ENCODE results near the gene KCTD17.
A peak's percentile ranks its signal among the peaks of the same experiment; 100 is the strongest.

KCTD17 gene

DNA sequence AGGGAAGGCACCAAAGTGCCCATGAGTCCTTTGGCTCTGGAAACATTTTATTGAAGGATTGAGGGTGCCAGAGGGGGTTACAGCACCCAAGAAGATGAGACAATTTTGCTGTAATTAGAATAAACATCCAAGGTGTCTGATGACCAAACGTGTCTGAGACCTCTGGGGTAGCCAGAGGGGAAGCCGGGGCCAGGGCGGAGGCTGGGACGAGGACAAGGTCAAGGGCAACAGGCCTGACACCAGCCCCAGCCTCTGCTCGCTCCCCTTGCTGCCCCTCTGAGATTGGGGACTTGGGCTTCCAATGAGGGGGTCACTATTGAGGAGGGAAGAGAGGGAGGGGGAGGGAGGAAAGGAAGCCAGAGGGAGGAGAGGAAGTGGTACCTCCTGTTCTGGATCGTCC is 32.4 kb downstream of the KCTD17 start:
- DNase-seq, result no peak

DNA sequence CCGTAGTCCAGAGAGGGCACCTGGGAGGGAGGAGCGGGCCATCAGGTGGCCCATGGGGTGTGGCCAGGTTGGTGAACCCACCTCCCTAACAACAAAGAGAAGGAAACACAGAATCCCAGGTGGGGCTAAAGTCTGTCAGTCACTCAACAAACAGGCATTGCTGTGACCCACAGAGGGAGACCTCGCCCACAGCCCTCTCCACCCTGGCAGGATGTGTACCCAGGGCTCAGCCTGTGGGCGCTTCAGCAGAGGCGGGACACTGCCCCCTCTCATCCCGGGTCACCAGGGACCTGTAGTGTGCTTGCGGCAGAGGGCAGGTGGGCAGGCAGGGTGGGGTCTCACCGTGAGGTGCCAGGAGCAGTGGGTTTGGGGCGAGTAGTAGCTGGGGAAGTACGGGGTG is 32.8 kb downstream of the KCTD17 start:
- DNase-seq, result no peak

DNA sequence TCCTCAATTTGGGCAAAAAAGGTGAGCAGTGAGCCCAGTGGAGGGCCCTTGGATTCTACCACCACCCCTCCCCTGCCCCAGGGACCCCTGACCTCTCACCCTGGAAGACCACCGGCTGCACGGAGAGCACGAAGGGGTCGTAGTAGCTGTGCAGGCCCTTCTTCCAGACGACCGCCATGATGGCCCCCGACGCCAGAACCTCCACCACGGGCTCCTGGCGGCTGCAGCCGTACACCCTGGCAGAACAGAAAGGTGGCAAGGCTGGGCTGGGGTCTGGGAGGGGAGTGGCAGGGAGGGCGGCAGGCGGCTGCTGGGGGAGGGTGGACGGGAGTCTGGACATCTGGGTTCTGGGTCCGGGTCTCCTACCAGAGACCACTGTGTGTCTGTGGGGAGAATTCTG is 34.6 kb downstream of the KCTD17 start:
- DNase-seq, result no peak

DNA sequence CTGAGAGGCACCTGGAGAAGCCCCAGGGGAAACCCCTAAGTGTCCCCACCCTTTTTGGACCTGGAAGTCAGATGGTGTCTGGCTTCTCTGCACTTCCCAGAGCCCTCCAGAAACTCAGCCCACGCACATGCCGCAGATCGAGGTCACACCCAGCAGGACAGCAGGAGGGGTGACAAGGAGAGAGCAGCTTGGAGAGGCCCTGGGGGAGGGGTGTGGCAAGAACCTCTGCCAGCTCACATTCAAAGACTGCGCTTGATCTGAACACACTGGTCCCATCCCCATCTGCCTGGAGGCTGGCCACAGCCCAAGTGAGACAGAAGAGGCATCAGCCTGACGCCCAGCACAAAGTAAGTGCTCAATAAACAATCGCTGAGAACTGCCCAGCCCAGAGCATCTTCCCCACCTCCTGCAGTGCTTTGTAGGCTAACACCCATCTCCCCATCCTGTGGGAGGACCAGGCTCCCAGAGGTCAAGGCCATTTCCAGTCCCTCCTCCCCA is 36.6 kb downstream of the KCTD17 start:
- DNase-seq, result no peak

DNA sequence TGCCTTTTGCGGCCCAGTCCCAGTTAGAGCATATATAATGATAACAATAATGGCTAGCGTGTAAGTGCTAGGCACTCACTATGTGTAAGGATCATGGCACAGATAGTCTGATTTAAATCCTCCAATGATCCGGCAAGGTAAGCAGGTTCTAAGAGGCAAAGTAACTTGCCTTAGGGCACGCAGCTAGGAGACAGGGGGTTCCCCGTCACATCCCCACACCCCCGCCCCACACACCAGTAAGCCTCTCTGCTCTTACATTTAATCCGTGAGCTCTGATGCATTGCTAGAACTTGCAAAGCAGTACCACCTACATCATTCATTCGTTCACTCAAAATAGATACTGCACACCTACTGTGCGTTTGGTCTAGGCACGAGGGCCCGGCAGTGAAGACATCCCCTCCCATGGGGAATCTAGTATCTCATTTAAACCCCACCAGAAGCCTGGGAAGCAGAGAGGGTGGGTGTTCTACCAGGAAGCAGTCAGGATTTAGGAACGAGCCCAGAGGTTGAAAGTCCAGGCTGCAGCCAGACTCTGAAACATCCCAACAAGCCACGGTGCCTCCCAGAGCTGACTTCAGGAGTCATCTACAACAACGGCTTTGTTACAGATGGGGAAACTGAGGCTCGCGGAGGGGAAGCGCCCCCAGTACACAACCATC is 37.3 kb downstream of the KCTD17 start:
- no peak for DNase-seq

DNA sequence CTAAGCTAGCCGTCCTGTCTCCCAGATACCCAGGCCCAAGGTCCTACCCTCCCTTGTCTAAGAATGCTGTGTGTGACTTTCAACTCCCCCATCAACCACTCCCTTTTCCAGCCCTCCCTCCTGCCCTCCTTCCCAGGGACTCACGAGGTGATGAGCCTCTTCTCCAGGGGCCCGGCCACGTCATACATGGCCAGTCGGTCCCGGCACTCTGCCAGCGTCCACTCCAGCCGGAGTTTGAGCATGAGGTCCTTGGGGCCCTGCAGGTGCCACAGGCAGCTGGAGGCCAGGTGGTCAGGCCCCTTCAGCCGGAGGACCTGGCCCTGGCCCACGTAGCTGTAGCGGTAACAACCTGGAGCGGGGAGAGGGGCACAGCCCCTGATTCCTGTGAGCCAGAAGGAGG is 37.9 kb downstream of the KCTD17 start:
- no peak for DNase-seq

DNA sequence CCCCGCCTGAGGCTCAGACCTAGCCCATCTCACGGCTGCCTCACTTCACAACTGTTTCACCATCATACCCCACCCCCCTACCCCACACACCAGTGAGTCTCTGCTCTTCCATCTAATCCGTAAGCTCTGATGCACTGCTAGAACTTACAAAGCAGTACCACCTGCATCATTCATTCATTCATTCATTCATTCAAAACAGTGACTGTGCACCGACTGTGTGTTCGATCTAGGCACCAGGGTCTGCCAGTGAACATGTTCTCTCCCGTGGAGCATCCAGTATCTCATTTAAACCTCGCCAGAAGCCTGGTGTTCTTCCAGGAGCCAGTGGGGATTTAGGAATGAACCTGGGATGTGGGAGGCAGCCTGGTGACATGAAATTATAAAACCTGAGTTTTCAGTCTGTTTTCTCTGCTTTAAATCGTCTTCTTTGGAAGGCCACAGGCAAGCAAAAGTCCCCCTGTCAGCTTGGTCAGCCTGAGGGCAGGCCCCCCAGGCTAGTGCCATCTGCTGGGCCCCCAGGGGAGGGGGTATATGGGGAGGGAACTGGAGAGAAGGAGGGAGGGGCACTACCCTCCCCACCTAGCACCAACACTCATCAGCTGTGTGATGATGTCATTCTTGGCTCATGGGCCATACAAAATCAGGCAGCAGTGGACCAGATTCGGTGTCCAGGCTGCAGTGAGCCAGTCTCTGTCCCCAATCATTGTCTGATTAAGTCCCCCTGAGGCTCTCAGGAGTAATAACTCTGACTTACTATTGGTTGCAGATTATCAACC is 39.6 kb downstream of the KCTD17 start:
- no peak for DNase-seq

DNA sequence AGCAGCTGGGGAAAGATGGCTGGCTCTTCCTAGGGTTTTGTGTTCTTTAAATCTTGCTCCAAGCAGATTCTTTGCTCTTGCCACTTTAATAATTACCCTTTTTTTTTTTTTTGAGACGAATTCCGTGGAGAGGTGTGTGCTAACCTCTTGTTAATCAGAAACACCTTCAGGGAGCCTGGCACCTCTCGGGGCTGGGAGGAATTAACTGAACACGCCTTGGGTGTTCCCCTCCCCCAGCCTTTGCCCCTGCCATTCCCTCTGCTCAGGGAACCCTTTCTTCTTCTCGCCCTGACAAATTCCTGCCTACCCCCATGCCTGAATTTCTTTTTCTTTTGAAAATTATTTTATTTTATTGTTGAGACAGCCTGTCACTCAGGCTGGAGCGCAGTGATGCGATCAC is 40.5 kb downstream of the KCTD17 start:
- DNase-seq, result no peak

DNA sequence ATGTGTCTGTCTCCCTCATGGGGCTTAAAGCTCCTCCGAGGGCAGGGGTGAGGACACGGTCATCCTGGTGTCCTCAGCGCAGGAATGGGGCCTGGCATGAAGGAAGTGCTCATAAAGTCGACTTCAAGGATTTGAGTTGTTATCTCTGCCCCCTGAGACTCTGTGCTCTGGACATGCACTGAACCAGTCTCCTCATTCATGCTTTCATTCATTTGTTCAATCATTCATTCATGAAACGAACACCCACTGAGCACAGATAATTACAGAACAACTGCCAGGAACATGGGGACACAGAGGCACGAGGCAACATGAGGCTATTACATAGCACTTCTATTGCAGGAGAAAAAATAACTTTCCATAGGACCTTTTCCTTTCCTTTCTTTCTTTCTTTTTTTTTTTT is 41.5 kb downstream of the KCTD17 start:
- DNase-seq, result no peak

DNA sequence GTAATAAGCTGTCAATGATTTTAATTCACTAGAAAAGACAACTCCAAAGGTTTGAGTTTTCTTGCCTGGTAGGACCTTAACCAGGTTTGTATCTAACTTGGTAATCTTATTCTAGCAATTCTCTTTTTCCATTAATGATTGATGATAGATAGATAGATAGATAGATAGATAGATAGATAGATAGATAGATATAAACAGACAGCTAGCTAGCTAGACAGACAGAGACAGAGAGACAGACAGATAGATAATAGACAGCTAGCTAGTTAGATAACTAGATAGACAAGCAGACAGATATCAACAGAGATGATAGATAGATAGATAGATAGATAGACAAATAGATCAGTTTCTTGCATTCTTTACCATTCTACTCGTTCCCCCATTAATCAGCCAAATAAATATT is 42.7 kb downstream of the KCTD17 start:
- DNase-seq, result no peak

DNA sequence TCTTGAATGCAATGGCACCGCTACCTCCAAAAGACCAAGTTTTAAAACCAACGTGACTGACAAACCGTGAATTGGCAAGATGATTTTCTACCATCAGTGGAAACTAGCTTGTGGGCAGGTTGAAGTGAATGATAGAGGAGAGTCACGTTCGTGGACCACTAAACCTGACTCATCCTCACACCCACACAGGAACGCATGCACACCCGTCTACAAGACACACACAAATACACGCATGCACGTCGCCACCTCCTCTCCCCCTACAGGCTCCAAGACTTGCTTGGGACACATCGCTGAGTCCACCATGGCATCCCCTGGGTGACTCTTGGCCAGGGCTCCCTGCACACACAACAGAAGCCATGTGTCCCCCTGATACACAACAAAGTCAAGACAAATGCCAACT is 43.6 kb downstream of the KCTD17 start:
- DNase-seq, result no peak

DNA sequence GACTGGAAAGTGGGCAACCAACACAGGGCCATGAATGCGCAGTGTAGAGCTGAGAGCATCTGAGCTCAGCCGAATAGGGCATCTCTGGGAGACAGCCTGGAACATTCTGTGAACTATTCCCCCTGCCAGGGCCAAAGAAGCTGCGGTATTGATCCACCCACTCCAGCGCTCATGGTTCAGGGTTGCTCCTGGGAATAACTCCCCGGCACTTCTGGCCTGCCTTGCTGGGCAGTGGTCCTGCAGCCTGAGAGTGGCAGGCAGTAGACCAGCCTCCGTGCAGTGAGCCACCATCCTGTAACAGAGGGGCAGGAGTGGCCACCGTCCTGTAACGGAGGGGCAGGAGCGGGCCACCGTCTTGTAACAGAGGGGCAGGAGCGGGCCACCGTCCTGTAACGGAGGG is 45.8 kb downstream of the KCTD17 start:
- DNase-seq, result no peak

DNA sequence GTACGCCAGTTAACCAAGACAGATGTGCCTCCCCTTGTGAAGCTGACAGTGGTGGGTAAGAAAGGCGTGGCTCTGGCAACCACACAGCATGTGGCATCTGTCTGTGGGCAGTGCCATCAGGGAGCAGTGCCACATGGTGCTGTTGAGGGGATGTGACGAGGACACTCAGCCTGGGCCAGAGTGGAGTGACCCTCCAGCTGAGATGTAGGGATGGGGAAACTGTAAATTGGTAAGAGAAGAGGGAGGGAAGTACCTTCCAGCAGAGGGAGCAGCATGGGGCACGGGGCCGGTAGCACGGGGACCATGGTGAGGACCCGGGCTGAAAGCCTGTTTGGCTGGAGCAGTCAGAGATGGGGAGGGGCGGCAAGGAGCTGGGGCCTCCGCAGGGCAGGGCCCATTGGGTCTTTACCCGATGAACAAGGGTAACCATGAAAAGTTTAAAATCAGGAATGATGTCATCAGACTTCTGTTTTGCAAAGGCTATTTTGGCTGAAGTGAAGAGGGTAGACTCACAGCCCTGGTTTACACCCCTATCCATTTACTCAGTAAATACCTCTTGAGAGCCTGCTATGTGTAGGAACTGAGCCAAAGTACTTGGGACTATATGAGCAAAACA is 47.5 kb downstream of the KCTD17 start:
- no peak for DNase-seq

DNA sequence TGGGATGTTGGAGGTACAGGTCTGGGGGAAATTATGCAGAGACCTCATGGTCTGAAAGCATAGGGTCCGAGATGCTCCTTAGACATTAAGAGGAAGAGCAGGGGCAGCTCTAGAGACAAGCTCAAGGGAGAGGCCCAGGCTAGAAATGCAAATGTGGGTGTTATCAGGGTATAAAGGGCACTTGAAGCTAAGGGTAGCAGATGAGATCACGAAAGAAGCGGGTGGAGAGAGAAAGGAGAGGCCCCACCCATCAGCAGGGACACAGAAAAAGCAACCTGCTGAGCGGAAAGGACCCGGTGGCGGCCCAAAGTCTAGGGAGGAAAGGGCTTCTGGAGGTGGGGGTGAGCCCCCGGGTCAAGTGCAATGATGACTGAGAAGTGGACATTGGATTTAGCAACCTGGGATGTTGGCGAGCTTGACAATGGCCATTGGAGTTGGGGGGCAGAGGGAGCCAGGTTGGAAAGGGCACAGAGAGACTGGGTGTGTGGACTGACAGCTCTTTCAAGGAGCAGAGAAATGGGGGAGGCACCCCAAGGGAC is 49.1 kb downstream of the KCTD17 start:
- DNase-seq, result no peak

DNA sequence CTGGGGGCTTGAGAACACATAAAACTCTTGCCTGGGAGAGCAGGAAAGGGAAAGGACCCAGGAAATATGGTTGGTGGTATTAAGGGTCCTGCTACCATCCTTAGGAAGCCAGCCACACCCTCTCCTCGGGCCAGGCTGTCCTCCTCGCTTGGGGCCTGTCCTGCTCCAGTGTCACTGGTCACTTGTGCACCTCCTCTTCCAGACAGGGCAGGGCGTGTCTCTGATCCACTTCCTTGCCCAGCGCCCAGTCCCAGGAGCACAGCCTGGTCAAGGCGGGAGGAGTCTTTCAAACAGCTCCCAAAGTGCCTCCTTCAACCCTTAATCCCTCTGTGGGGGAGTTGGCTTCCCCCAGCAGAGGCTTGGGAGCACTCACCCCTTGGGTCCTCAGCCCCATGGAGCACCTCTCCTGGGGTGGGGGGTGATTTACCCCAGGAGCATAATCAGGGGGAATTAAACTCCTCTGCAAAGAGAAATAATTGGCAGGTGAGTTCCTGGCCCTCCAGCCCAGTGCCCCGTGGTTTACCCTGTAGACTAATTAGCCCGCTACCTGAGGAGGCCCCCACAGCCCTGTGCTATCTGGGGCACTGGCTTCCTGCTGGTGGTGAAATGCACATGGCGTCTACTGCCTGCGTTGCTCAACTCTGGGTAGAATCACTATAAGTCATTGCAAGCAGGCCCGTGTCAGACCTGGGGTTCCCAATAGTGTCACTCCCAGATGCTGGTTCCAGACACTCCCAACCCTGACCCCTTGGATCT is 49.9 kb downstream of the KCTD17 start:
- DNase-seq, result no peak

DNA sequence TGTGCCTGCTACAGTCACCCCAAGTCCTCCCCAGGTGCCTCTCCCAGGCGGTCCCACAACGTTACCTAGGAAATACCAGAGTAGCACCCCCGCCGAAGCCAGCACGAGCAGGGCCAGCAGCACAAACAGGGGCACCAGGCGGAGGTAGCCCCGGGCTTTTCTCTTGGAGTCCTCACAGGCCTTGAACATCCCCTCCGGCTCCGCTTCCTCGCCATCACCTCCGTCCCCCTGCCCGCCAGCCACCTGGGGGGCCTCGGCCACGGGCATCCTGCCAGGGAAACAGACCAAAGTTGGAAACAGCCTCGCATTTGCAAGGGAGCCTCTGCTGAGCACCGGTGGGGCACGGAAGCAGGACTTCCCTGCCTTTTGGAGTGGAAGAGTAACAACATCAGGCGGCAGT is 51.6 kb downstream of the KCTD17 start:
- no peak for DNase-seq

DNA sequence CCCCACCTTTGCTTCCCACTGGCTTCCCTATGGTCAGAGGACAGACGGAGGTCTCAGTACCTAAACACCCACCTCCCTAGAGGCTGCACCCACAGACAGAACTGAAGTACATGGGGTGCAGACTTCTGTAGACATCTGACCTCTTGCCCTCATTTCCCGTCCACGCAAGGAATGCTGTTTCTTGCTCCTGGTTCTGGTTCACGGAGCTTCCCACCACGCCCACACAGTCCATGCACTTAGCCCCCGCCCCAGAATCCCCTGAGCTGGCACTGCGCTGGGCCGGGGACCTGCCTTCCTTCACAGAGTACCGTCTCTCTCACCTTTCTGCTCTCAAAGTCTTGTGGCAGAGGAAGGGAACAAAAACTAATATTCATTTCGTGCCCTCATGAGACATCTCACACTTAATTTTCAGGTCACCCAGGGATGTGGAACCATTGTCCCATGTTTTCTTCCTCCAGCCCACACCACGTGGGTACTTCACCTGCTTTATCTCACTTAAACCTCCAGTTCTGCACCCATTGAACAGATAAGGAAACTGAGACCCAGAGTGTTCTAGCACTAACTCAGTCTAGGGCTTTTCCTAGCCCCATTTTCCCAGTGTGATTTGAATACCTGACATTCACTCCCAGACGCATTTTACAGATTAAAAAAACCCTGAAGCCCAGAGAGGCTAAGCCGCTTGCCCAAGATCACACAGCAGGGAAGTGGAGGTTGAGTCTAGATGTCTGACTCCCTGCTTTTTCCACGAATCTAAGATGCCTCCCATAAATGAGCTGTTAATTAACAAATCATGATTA is 52.3 kb downstream of the KCTD17 start:
- no peak for DNase-seq

DNA sequence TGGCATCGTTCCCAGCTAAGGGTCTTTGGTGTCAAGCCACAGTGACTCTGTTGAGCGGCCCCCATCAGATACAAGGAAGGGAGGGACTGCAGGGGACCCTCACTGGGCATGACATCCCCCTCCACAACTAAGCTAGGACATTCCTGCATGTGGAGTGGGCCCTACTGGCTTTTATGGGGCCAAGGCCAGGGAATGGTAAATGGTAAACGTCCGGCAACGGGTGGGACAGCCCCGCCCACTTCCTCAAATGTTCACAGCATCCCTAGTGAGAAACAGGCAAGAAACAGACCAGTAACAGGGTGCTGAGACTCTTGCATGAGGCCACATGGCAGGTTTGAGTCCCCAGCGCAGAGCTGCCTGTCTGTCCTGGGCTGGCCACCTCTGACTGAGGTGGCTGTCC is 53.6 kb downstream of the KCTD17 start:
- no peak for DNase-seq

DNA sequence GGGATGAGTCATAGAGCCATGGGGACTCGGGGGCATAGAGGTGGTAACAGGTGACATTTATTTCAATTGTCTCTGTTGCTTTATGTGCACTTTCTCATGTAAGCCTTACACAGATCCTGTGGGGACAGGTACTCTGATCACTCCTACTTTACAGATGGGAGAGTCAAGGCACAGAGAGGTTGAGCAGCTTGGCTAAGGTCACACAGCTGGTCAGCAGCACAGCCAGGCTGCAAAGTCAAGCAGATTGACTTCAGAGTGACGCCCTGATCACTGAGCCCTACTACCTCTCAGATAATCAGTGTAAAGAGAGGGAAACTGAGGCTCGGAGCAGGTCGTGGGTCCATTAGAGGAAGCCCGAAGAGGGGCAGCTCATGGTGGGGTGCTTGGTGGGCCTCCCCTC is 54.4 kb downstream of the KCTD17 start:
- DNase-seq, result no peak

DNA sequence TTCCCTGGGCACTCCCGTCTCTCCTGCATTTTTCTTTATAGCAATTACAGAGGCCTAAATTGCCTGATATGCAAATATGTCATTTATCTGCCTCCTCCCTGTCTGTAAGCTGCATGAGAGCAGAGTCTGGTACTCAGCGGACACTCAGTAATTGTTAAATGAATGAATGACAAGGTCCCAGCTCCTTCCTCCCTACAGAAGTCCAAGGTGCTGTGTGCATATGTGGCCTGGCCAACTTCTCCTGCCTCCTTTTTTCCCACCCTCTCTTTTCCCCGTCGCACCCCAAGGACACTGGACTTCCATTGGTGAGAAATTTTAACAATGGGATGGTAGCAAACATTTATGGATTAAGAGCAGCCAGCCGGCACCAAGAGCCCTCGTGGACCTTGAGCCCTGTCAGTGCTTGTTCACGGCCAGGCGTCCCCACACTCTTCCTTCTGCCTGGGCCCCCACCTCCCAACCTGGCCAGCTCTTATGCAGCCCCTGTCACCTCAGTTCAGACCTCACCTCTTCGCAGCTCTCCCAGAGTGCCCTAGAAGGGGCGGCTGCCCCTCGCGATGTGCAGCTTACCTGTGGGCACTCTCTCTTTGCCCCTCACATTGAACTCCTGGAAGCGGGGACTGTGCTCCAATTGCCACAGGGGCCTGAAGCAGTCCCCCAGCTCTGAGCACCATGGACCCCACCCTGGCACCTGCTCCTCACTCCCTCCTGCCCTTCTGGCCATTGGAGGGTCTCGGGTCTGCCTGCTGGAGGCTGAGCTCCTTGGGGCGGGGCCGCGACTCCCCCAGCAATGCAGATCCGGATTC is 56.5 kb downstream of the KCTD17 start:
- DNase-seq, result no peak

DNA sequence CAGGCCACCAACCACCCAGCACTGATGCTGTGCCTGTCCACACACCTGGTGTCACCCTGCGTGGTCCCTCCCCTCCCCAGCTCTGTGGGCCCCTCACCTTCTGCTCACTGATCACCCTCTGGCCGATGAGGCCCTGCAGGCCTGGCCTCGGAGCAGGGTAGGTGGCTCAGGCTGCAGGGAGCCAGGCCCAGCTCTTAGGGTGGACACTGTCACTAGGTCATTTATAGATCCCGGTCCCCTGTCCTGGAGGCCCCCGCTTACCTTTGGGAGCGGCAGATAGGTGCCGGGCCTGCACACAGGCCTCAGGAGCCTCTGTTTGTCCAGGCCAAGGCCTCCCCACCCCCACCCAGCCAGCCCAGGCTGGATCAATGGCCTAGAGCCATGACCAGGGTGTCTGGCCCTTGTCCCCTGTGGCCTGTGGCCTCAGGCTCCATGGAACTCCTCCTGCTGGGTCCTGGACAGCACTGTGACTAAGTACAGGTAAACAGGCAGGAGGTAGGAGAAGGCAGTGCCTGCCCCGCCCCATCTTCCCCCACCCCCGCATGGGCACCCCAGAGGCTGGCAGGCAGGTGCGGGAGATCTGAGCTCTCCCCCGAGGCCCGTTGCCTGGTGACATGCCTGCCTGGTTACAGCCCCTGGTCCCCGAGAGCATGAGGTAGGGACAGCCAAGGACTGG is 57.8 kb downstream of the KCTD17 start, which contains the start of gene TMPRSS6:
Gene TMPRSS6 (minus strand): TSS at position 472 of the 676 bp plus-strand sequence. CDS start 6,296 bp downstream, outside the sequence.
- peak; percentile 8 for DNase-seq
